ENCODE measurements around the gene KIF13A. TPM values are rescaled to one million over a fixed set of nuclear protein-coding genes. Genes with fewer than 3 reads are reported as not detected.

Gene KIF13A
- polyA plus RNA-seq, 1 experiment, result 57.7 TPM

DNA sequence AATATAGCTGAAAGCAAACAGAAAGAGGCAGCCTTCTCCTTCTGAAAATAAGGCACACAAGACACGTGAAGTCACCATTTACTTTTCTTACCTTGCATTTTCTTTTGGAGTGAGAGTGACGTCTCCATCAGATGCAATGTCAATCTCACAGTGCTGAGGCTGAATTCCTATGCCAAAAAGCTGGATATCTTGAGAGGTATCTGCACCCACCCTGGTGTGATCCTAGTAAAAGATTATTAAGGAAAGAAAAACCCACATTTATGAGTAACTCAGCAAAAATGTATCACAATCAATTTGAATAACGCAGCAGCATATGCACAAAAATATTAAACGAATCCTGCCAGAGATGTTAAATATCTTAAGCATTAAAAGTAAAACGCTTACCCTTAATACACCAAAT lies 159.3 kb downstream of the KIF13A start:
- DNase-seq (ENCODE audit: low read depth, low spot score), result no peak
- ChIA-PET CTCF (interaction anchor here (1.1 kb wide), 1 partner anchor 11 kb away, joined by 3 read pairs; no protein-coding TSS in a partner anchor), POLR2A (no interaction called here)
- TF ChIP-seq, protein P1, sequence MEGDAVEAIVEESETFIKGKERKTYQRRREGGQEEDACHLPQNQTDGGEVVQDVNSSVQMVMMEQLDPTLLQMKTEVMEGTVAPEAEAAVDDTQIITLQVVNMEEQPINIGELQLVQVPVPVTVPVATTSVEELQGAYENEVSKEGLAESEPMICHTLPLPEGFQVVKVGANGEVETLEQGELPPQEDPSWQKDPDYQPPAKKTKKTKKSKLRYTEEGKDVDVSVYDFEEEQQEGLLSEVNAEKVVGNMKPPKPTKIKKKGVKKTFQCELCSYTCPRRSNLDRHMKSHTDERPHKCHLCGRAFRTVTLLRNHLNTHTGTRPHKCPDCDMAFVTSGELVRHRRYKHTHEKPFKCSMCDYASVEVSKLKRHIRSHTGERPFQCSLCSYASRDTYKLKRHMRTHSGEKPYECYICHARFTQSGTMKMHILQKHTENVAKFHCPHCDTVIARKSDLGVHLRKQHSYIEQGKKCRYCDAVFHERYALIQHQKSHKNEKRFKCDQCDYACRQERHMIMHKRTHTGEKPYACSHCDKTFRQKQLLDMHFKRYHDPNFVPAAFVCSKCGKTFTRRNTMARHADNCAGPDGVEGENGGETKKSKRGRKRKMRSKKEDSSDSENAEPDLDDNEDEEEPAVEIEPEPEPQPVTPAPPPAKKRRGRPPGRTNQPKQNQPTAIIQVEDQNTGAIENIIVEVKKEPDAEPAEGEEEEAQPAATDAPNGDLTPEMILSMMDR (IDR thresholded peaks at IDR 0.05; ENCODE audit: low read depth, low read length), result no peak
- H3K9me3 ChIP-seq (ENCODE audit: control insufficient read depth, insufficient read depth, low read length), result no peaks in the 10 kb centered on the region
- no peak overlapping the region for H3K4me3 ChIP-seq (ENCODE audit: low read depth, low read length)
- H3K27me3 ChIP-seq (ENCODE audit: control insufficient read depth, insufficient read depth, low read length), result no peaks in the 10 kb centered on the region
- no peak overlapping the region for H3K27ac ChIP-seq (ENCODE audit: low read depth, low read length)

GRCh38 chr6:17826301-17826700 lies 161.1 kb downstream of the KIF13A start:
- Histone ChIP-seq H3K27ac (ENCODE audit: low read depth, low read length) (no peak overlapping the region), H3K9me3 (ENCODE audit: control insufficient read depth, insufficient read depth, low read length) (no peaks in the 10 kb centered on the region), H3K4me3 (ENCODE audit: low read depth, low read length) (no peak overlapping the region), H3K27me3 (ENCODE audit: control insufficient read depth, insufficient read depth, low read length) (no peaks in the 10 kb centered on the region)
- CTCF ChIA-PET, result no interaction called here
- DNase-seq (ENCODE audit: low read depth, low spot score), result no peak
- POLR2A ChIA-PET, result no interaction called here
- TF ChIP-seq, protein P1 (IDR thresholded peaks at IDR 0.05; ENCODE audit: low read depth, low read length), result no peak

DNA sequence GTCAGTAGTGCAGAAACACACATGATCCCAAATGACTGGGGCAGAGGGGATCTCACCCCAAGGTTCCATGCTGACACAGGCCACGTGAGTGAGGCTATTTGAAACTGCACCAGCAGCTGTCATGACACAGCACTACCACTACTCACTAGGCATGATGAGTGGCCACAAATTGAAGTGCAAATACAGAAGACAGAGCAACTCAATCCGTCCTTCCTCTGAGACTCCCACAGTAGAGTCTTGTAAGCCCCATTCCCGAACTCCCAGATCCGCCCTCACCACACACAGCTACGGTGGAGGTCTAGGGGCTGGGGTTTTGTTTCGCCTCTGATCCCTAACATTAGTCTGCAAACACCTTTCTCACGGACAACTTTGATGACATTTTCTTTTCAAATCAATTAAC lies 167.4 kb downstream of the KIF13A start:
- ChIA-PET POLR2A (no interaction called here), CTCF (interaction anchor here (7.6 kb wide), 1 partner anchor 16 kb away, joined by 53 read pairs; no protein-coding TSS in a partner anchor)
- H3K27ac ChIP-seq (ENCODE audit: low read depth, low read length), result peak overlapping the region; percentile 3

DNA sequence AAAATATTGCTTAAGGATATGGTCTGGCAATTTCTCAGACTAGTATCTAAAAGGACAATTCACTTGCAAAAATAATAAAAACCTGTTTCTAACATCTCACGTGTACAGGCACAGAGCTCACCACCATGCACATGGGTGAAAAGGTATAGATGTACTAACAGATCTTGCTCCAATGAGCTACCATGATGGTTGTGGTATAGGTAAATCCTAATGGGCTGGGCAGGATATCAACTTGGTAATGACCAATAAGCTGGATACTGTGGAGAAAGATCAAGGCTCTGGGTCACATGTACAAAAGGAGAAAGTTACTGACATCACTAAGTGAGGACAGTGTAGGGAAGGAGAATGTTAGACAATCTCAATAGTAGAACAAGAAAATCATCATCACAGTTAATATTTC lies 169.7 kb downstream of the KIF13A start:
- ChIA-PET POLR2A (interaction anchor here (0.8 kb wide), 1 partner anchor 115 kb away, joined by 3 read pairs; no protein-coding TSS in a partner anchor), CTCF (interaction anchor here (0.7 to 7.6 kb wide), 12 partner anchors 10 to 329 kb away, joined by 3 to 53 read pairs (median 3); partner anchors contain the start of genes KIF13A and NHLRC1)
- Histone ChIP-seq H3K27ac (ENCODE audit: low read depth, low read length) (no peak overlapping the region), H3K4me3 (ENCODE audit: low read depth, low read length) (no peak overlapping the region), H3K9me3 (ENCODE audit: control insufficient read depth, insufficient read depth, low read length) (no peaks in the 10 kb centered on the region), H3K27me3 (ENCODE audit: control insufficient read depth, insufficient read depth, low read length) (no peaks in the 10 kb centered on the region)
- TF ChIP-seq, protein P1 (IDR thresholded peaks at IDR 0.05; ENCODE audit: low read depth, low read length), result no peak
- DNase-seq (ENCODE audit: low read depth, low spot score), result no peak

More for the DNA sequence above, 167.4 kb downstream of the KIF13A start:
- DNase-seq (ENCODE audit: low read depth, low spot score), result no peak
- Histone ChIP-seq H3K9me3 (ENCODE audit: control insufficient read depth, insufficient read depth, low read length) (no peaks in the 10 kb centered on the region), H3K4me3 (ENCODE audit: low read depth, low read length) (no peak overlapping the region), H3K27me3 (ENCODE audit: control insufficient read depth, insufficient read depth, low read length) (no peaks in the 10 kb centered on the region)
- TF ChIP-seq, protein P1 (IDR thresholded peaks at IDR 0.05; ENCODE audit: low read depth, low read length), result no peak

DNA sequence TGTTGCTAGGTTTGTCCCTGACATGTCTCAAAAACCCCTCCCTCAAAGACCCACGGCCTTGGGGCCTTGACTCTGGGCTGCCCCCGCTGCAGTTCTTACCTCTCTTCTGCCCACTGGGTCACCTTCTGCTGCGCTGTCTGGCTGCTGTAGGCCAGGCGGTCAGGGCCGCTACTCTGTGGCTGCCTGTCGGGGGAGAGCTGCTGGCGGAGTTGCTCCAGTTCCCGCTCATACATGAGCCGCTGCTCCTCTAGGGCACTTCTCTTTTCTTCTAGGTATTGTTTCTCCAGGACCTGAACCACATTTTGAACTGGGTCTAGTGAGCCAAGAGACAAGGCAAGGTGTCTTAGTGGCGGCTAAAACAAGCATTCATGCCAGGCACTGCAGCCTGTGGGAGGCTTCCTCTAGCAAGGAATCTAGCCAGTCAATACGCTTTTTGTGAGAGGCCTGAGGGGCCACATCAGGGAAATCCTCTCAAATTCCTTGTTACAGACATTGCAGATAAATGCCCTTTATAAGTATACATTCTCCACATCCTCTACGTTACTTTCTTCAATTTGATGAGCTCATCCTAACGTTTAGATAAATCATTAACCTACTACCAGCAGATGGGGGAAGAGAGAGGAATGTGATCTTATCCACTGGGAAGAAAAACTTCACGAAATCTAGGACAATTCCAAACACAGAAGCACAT lies 170.4 kb downstream of the KIF13A start:
- H3K27me3 ChIP-seq (ENCODE audit: control insufficient read depth, insufficient read depth, low read length), result no peaks in the 10 kb centered on the region
- no peaks in the 10 kb centered on the region for H3K9me3 ChIP-seq (ENCODE audit: control insufficient read depth, insufficient read depth, low read length)
- peak; percentile 30 for DNase-seq (ENCODE audit: low read depth, low spot score)
- ChIA-PET CTCF (interaction anchor here (0.6 to 7.6 kb wide), 12 partner anchors 11 to 400 kb away, joined by 3 to 53 read pairs (median 3); partner anchors contain the start of genes KIF13A and NHLRC1), POLR2A (interaction anchor here (0.6 to 0.8 kb wide), 3 partner anchors 115 to 374 kb away, joined by 3 read pairs; no protein-coding TSS in a partner anchor)
- H3K4me3 ChIP-seq (ENCODE audit: low read depth, low read length), result no peak overlapping the region
- TF ChIP-seq, protein P1 (IDR thresholded peaks at IDR 0.05; ENCODE audit: low read depth, low read length), result peak; percentile 41
- H3K27ac ChIP-seq (ENCODE audit: low read depth, low read length), result peak overlapping the region; percentile 68
